ENCODE measurements around the gene OR56A4.

- TF ChIP-seq TAF1 (conservative IDR thresholded peaks at IDR 0.05), result no peak
- no peak for TF ChIP-seq RAD21 (IDR thresholded peaks at IDR 0.05)
- TF ChIP-seq ZBTB33 (IDR thresholded peaks at IDR 0.05), result no peak
- TF ChIP-seq CTCF (IDR thresholded peaks at IDR 0.05; ENCODE audit: low read depth, low read length, missing input control), result no peak
- TF ChIP-seq EGR1 (IDR thresholded peaks at IDR 0.05; ENCODE audit: low read depth in 2 of 2), result no peak
- no peak for TF ChIP-seq REST (IDR thresholded peaks at IDR 0.05)
- TF ChIP-seq SP1 (IDR thresholded peaks at IDR 0.05), result no peak
- TF ChIP-seq YY1 (IDR thresholded peaks at IDR 0.05), result no peak
These were observed at the start of gene OR56A4 for GRCh38 chr11:6006846-6007245.
